H1 (cell line): ENCODE results near the gene WDR33. TPM values are rescaled to one million over a fixed set of nuclear protein-coding genes. Genes with fewer than 3 reads are reported as not detected.

ENCODE experiments used
- CTCF ChIA-PET: fragments of 300-600 bp; sonication (Branson Sonifier 250); formaldehyde crosslinking; loops from one replicate; lab custom pipeline; 2021; ENCODE audit not compliant: partially characterized antibody; lab: Charles Lee
- POLR2A ChIA-PET: fragments of 300-600 bp; sonication (Branson Sonifier 250); formaldehyde crosslinking; loops from one replicate; lab custom pipeline; 2021; ENCODE audit warnings: inconsistent platforms; ENCODE audit not compliant: partially characterized antibody; lab: Charles Lee
- DNase-seq, 2 experiments: peaks; one replicate each; pipeline versions ENCODE4 v3.0.0 to v3.0.0-alpha.2; 2010 to 2022; ENCODE audit warnings: low spot score in 2 of 2, low read depth in 1 of 2, mixed read lengths in 1 of 2
- FAIRE-seq: peaks from 2 replicates; lab custom pipeline; 2011; peaks lifted over from hg19 to GRCh38; lab: Jason Lieb, UNC
- H2AFZ ChIP-seq: 2 replicates; pipeline ENCODE4 v1.8.1; 2012; ENCODE audit warnings: low read length, inconsistent platforms
- H2AK5ac ChIP-seq: 2 replicates; pipeline ENCODE4 v1.6.1; 2013; ENCODE audit warnings: low read depth, low read length
- H2BK120ac ChIP-seq: replicated peaks from 2 replicates; pipeline ENCODE3; 2013; ENCODE audit warnings: low read depth, low read length, inconsistent platforms
- H2BK12ac ChIP-seq: 2 replicates; pipeline ENCODE4 v1.6.1; 2013; ENCODE audit warnings: low read depth, low read length
- H2BK15ac ChIP-seq: 2 replicates; pipeline ENCODE4 v1.6.1; 2013; ENCODE audit warnings: low read length
- H2BK20ac ChIP-seq: 2 replicates; pipeline ENCODE4 v1.6.1; 2013; ENCODE audit warnings: low read length
- H2BK5ac ChIP-seq: 2 replicates; pipeline ENCODE4 v1.6.1; 2013; ENCODE audit warnings: low read depth, low read length
- H3K14ac ChIP-seq: 2 replicates; pipeline ENCODE4 v1.6.1; 2013; ENCODE audit warnings: inconsistent platforms; ENCODE audit not compliant: insufficient read length
- H3K18ac ChIP-seq: 2 replicates; pipeline ENCODE4 v1.6.1; 2013; ENCODE audit warnings: low read length; ENCODE audit errors: extremely low read depth
- H3K23ac ChIP-seq: 2 replicates; pipeline ENCODE4 v1.6.1; 2013; ENCODE audit warnings: inconsistent platforms; ENCODE audit not compliant: insufficient read length
- H3K23me2 ChIP-seq: 2 replicates; pipeline ENCODE4 v1.6.1; 2013; ENCODE audit warnings: low read depth, low read length
- H3K27ac ChIP-seq: 2 replicates; pipeline ENCODE4 v1.6.1; 2011; ENCODE audit warnings: low read depth, low read length, inconsistent platforms
- H3K27me3 ChIP-seq, 4 experiments: replicated peaks in 1 of 4; 1 replicate in 1 of 4; 2 replicates in 3 of 4; pipeline versions ENCODE4 v1.6.1 to v1.8.1; 2011 to 2013; ENCODE audit warnings: low read length in 3 of 4, mild to moderate bottlenecking in 3 of 4, inconsistent platforms in 2 of 4, mixed read lengths in 2 of 4, moderate library complexity in 1 of 4; ENCODE audit not compliant: control insufficient read depth in 3 of 4, insufficient read depth in 3 of 4; ENCODE audit errors: extremely low read depth in 1 of 4
- H3K36me3 ChIP-seq, 4 experiments: 2 replicates each; pipeline versions ENCODE4 v1.6.1 to v1.8.1; 2011 to 2013; ENCODE audit warnings: mild to moderate bottlenecking in 4 of 4, low read length in 3 of 4, moderate library complexity in 2 of 4, control low read depth in 1 of 4, inconsistent platforms in 1 of 4; ENCODE audit not compliant: insufficient read depth in 4 of 4, control insufficient read depth in 2 of 4
- H3K4ac ChIP-seq: replicated peaks from 2 replicates; pipeline ENCODE3; 2013; ENCODE audit warnings: low read length, low read depth, mixed read lengths, inconsistent platforms; ENCODE audit not compliant: insufficient read length
- H3K4me1 ChIP-seq, 4 experiments: replicated peaks in 1 of 4; 1 replicate in 1 of 4; 2 replicates in 3 of 4; pipeline versions ENCODE4 v1.6.1 to v1.8.1; 2011 to 2013; ENCODE audit warnings: low read length in 3 of 4, inconsistent platforms in 2 of 4, mixed read lengths in 1 of 4; ENCODE audit not compliant: insufficient read depth in 4 of 4, control insufficient read depth in 3 of 4
- H3K4me2 ChIP-seq, 2 experiments: 2 replicates each; pipeline versions ENCODE4 v1.6.1 to v1.8.1; 2011 to 2013; ENCODE audit warnings: low read depth in 2 of 2, low read length in 2 of 2, control low read depth in 1 of 2, inconsistent platforms in 1 of 2, mild to moderate bottlenecking in 1 of 2; ENCODE audit not compliant: insufficient read depth in 1 of 2
- H3K4me3 ChIP-seq, 4 experiments: fragments of 200-600, 300-600 bp in 1 of 4; sonication (generic), shearing (Covaris generic), sonication (Bioruptor Twin) in 1 of 4; 2 replicates each; pipeline versions ENCODE4 v1.5.1 to v1.8.1; 2011 to 2016; ENCODE audit warnings: low read length in 4 of 4, low read depth in 3 of 4, control low read depth in 2 of 4, inconsistent platforms in 2 of 4, mild to moderate bottlenecking in 2 of 4, mixed read lengths in 1 of 4, moderate library complexity in 1 of 4; ENCODE audit not compliant: insufficient read depth in 2 of 4; ENCODE audit errors: extremely low read depth in 1 of 4
- H3K56ac ChIP-seq: replicated peaks from 2 replicates; pipeline ENCODE3; 2013; ENCODE audit warnings: low read depth, mild to moderate bottlenecking, mixed read lengths, low read length, inconsistent platforms; ENCODE audit not compliant: insufficient read length
- H3K79me1 ChIP-seq: 2 replicates; pipeline ENCODE4 v1.6.1; 2013; ENCODE audit warnings: low read depth, low read length, control low read depth
- H3K79me2 ChIP-seq, 2 experiments: 2 replicates each; pipeline versions ENCODE4 v1.6.1 to v1.8.1; 2012 to 2013; ENCODE audit warnings: low read length in 2 of 2, mild to moderate bottlenecking in 2 of 2, inconsistent platforms in 1 of 2; ENCODE audit not compliant: insufficient read depth in 2 of 2, control insufficient read depth in 1 of 2
- H3K9ac ChIP-seq, 4 experiments: replicated peaks in 1 of 4; 1 replicate in 1 of 4; 2 replicates in 3 of 4; pipeline versions ENCODE4 v1.6.1 to v1.8.1; 2011 to 2013; ENCODE audit warnings: low read depth in 3 of 4, low read length in 3 of 4, control low read depth in 2 of 4, mild to moderate bottlenecking in 2 of 4, moderate library complexity in 2 of 4, inconsistent platforms in 1 of 4; ENCODE audit errors: extremely low read depth in 1 of 4
- H3K9me3 ChIP-seq, 2 experiments: 2 replicates each; pipeline versions ENCODE4 v1.6.1 to v1.8.1; 2012 to 2013; ENCODE audit warnings: mild to moderate bottlenecking in 2 of 2, moderate library complexity in 2 of 2, control low read depth in 1 of 2, inconsistent platforms in 1 of 2, low read depth in 1 of 2, low read length in 1 of 2, mixed read lengths in 1 of 2; ENCODE audit not compliant: insufficient read depth in 2 of 2
- H4K20me1 ChIP-seq, 2 experiments: replicated peaks in 1 of 2; 2 replicates each; pipeline versions ENCODE3 to v1.8.1; 2011 to 2013; ENCODE audit warnings: inconsistent platforms in 2 of 2, low read length in 2 of 2, mild to moderate bottlenecking in 1 of 2; ENCODE audit not compliant: insufficient read depth in 2 of 2, control insufficient read depth in 1 of 2
- H4K5ac ChIP-seq: 2 replicates; pipeline ENCODE4 v1.6.1; 2013; ENCODE audit warnings: low read length, low read depth, mixed read lengths, inconsistent platforms; ENCODE audit not compliant: insufficient read length
- H4K8ac ChIP-seq: 2 replicates; pipeline ENCODE4 v1.8.0; 2013; ENCODE audit warnings: mild to moderate bottlenecking, moderate library complexity, low read length, inconsistent platforms; ENCODE audit not compliant: insufficient read depth; ENCODE audit errors: extremely low read depth
- H4K91ac ChIP-seq: replicated peaks from 2 replicates; pipeline ENCODE3; 2013; ENCODE audit warnings: low read length, mixed read lengths, inconsistent platforms; ENCODE audit not compliant: insufficient read length
- CBX8 ChIP-seq: fragments of 300-800, 300-1000 bp; sonication (generic); IDR thresholded peaks from 2 replicates; pipeline ENCODE4 v1.7.1; 2016; ENCODE audit warnings: low read depth, low read length, borderline replicate concordance
- CHD1 ChIP-seq: IDR thresholded peaks from 2 replicates; pipeline ENCODE4 v1.6.1; 2012; ENCODE audit warnings: low read depth, low read length, improper control_type of control experiment
- CREB1 ChIP-seq: IDR thresholded peaks from 2 replicates; pipeline ENCODE4 v1.6.1; 2012; ENCODE audit warnings: inconsistent platforms
- KDM4A ChIP-seq: IDR thresholded peaks from one replicate; pipeline ENCODE4 v1.7.1; 2012; ENCODE audit warnings: low read depth, mild to moderate bottlenecking, moderate library complexity, low read length, inconsistent platforms; ENCODE audit not compliant: severe bottlenecking
- SRF ChIP-seq: IDR thresholded peaks from 2 replicates; pipeline ENCODE4 v1.6.1; 2011; ENCODE audit warnings: mild to moderate bottlenecking, low read depth, low read length, moderate library complexity
- TBP ChIP-seq: IDR thresholded peaks from 2 replicates; pipeline ENCODE4 v1.6.1; 2011; ENCODE audit warnings: low read depth, low read length, improper control_type of control experiment
- WGBS, 2 experiments: shearing (Covaris generic) in 1 of 2; methylation state at CpG; one replicate each; pipeline versions ENCODE4 v1.1.6 to v1.1.7; 2013 to 2015; ENCODE audit warnings: low lambda C conversion rate in 2 of 2, mixed read lengths in 2 of 2, inconsistent platforms in 1 of 2, low coverage in 1 of 2, missing lambda C conversion rate in 1 of 2; ENCODE audit not compliant: insufficient replicate concordance in 2 of 2, insufficient coverage in 1 of 2, insufficient read length in 1 of 2; ENCODE audit errors: extremely low coverage in 1 of 2, missing lambda C conversion rate in 1 of 2; 5-methylcytosine and 5-hydroxymethylcytosine counted together
- polyA plus RNA-seq, 7 experiments: library from polyadenylated mRNA; depleted of rRNA in 3 of 7; stranded (reverse) in 5 of 7; unstranded in 2 of 7; fragments of >200 nt in 5 of 7; fragments of 200-250 nt in 2 of 7; gene quantifications; 1 replicate in 5 of 7; 2 replicates in 1 of 7; 4 replicates in 1 of 7; pipeline versions ENCODE4 v1.2.1 to v1.2.3, GENCODE V29; 2011 to 2013; ENCODE audit warnings: missing spikeins in 2 of 7, mixed read lengths in 2 of 7
- total RNA-seq: library from RNA; stranded (reverse); fragmentation: NEBNext Ultra II Directional; extraction: Animal tissue kit (Norgen Biotek cat#: 25700); gene quantifications from 2 replicates; pipeline ENCODE4 v1.2.1, GENCODE V29; 2021

The WDR33 gene
- total and polyA plus RNA-seq, 2 of the 8 experiments (the other 6 are each of a cell fraction or from before 2014, with no cell fraction given): 18.1 to 82.7 TPM

- Histone ChIP-seq H4K8ac (no peak overlapping the region), H3K14ac (no peak overlapping the region), H3K23me2 (peaks cover 6% of the 10 kb centered on the region; the same call in 1 of the 2 replicates), H2BK12ac (no peak overlapping the region), H3K56ac (no peak overlapping the region), H4K20me1 (peaks cover 2 to 18% of the 10 kb centered on the region in 2 experiments), H3K9me3 (no peaks in the 10 kb centered on the region), H3K23ac (no peak overlapping the region), H3K27me3 (no peaks in the 10 kb centered on the region), H3K36me3 (peaks cover 0 to 42% (median 13%) of the 10 kb centered on the region in 4 experiments; a peak in 6 of 8 replicates), H3K79me2 (peaks cover 13 to 71% of the 10 kb centered on the region in 2 experiments), H3K27ac (no peak overlapping the region), H2BK15ac (no peak overlapping the region), H3K18ac (no peak overlapping the region), H3K4me1 (peaks cover 0 to 3% (median 1%) of the 10 kb centered on the region in 4 experiments; a peak in 1 of 7 replicates), H3K4me2 (no peak overlapping the region), H4K5ac (no peak overlapping the region), H3K9ac (no peak overlapping the region), H3K4me3 (no peak overlapping the region), H2BK20ac (no peak overlapping the region), H3K4ac (no peak overlapping the region), H4K91ac (no peak overlapping the region), H2AFZ (no peak overlapping the region), H2BK120ac (no peak overlapping the region), H2AK5ac (no peak overlapping the region), H3K79me1 (peaks cover 17% of the 10 kb centered on the region), H2BK5ac (no peak overlapping the region)
- POLR2A ChIA-PET: interaction anchor here (1.8 kb wide), 1 partner anchor 11 kb away, joined by 5 read pairs; no protein-coding TSS in a partner anchor
- DNase-seq (no peak), FAIRE-seq (no peak)
- 91% methylated on average over 4 of the region's 4 CpGs; no CpG with 5 or more reads in 1 of the 2 experiments for WGBS, 2 experiments
- no peak for TF ChIP-seq TBP
- no peak for TF ChIP-seq CHD1
- no peak for TF ChIP-seq SRF
- no peak for TF ChIP-seq CREB1
- no peak for TF ChIP-seq KDM4A
- no peak for TF ChIP-seq CBX8
- CTCF ChIA-PET: interaction anchor here (0.6 to 1.0 kb wide), 2 partner anchors 12 to 41 kb away, joined by 3 to 4 read pairs; no protein-coding TSS in a partner anchor
These were observed 42.7 kb upstream of the WDR33 start for GRCh38 chr2:127853671-127854070.
